ENCODE data around the gene INVS.
"Not testable (repeated sequence)": the region's sequence is repeated elsewhere in the genome, so short reads cannot be mapped to it uniquely, and the experiment has no call there.

The INVS gene

GRCh38 chr9:100083448-100084127 is 15.5 kb upstream of the INVS start:
- no peak for DNase-seq

- DNase-seq: no peak
These were observed 15.0 kb upstream of the INVS start for GRCh38 chr9:100084128-100084453.

GRCh38 chr9:100084734-100085133 is 14.3 kb upstream of the INVS start:
- DNase-seq: no peak

- DNase-seq: no peak
These were observed 12.9 kb upstream of the INVS start for GRCh38 chr9:100086097-100086635.

GRCh38 chr9:100087218-100087617 is 11.8 kb upstream of the INVS start:
- no peak for DNase-seq

GRCh38 chr9:100088202-100088601 is 10.8 kb upstream of the INVS start:
- no peak for DNase-seq

GRCh38 chr9:100090880-100091279 is 8.2 kb upstream of the INVS start:
- no peak for DNase-seq

GRCh38 chr9:100091650-100092049 is 7.4 kb upstream of the INVS start:
- no peak for DNase-seq

- DNase-seq: no peak
These were observed 7.0 kb upstream of the INVS start for GRCh38 chr9:100092066-100092465.

GRCh38 chr9:100094411-100094810 is 4.6 kb upstream of the INVS start:
- DNase-seq: not testable (repeated sequence)

GRCh38 chr9:100096378-100096916 is 2.6 kb upstream of the INVS start:
- no peak for DNase-seq

- peak; percentile 51 to 82 for DNase-seq
These were observed 777 bp upstream of the INVS start for GRCh38 chr9:100098046-100098886.

- peak; percentile 33 to 72 for DNase-seq
These were observed 639 bp downstream of the INVS start for GRCh38 chr9:100099722-100100042.

- no peak for DNase-seq
These were observed 1.2 kb downstream of the INVS start for GRCh38 chr9:100100146-100100667.

- DNase-seq: no peak
These were observed 2.6 kb downstream of the INVS start for GRCh38 chr9:100101608-100102007.

GRCh38 chr9:100104314-100104713 is 5.3 kb downstream of the INVS start:
- no peak for DNase-seq

GRCh38 chr9:100105861-100106260 is 6.8 kb downstream of the INVS start:
- DNase-seq: no peak

- DNase-seq: no peak
These were observed 7.6 kb downstream of the INVS start for GRCh38 chr9:100106616-100107015.

GRCh38 chr9:100108559-100108958 is 9.5 kb downstream of the INVS start:
- peak; percentile 3 to 22 for DNase-seq

- DNase-seq: peak; percentile 61 to 85
These were observed 12.2 kb downstream of the INVS start for GRCh38 chr9:100111235-100111634.

GRCh38 chr9:100112677-100113336 is 13.8 kb downstream of the INVS start:
- no peak for DNase-seq

GRCh38 chr9:100117316-100117715 is 18.3 kb downstream of the INVS start:
- DNase-seq: no peak

GRCh38 chr9:100120286-100120685 is 21.2 kb downstream of the INVS start:
- no peak for DNase-seq

Data from NCI-H2081 (cell line).